ENCODE results near the gene GALC.

DNA sequence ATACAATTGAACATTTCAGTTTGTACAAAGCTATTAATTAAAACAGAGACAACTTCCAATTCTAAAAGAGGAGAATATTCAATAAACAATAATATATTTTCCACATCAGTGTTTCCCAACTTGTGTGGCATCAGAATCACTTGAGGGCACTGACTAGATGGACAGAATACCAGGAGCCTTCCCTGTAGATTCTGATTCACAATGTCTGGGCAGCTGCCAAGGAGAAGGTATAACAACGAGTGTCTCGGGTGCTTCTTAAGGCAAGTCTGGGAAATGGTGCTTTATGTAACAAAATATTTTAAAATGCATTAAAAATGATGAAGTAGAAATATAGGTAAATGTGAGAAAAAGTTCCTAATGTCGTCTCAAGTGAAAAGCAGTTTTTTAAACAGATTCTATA, 26.2 kb downstream of the GALC start:
- no peak for TF ChIP-seq POLR2A (IDR thresholded peaks at IDR 0.05; ENCODE audit: low read depth, low read length)
- no peak for TF ChIP-seq TAF1 (IDR thresholded peaks at IDR 0.05; ENCODE audit: borderline replicate concordance, low read depth, low read length)
- TF ChIP-seq POLR2AphosphoS5 (IDR thresholded peaks at IDR 0.05; ENCODE audit: low read depth, low read length), result no peak

Measured in GM12892 (cell line).